Psoas muscle (tissue), 8 donors: ENCODE results near the gene GIPC2. TPM values are rescaled to one million over a fixed set of nuclear protein-coding genes. Genes with fewer than 3 reads are reported as not detected.

Source experiments
- ATAC-seq, 4 donors: fragments of 200-7000 bp; cut with Tn5 transposase; one replicate each; pipeline ENCODE4 v1.9.1; 2020; ENCODE audit warnings: moderate library complexity in 3 of 4, mild to moderate bottlenecking in 2 of 4
- DNase-seq, 2 donors: peaks; one replicate each; pipeline ENCODE4 v3.0.0-alpha.2; 2020
- H3K27ac ChIP-seq: fragments of 200-600 bp; one replicate; pipeline ENCODE4 v1.8.0; 2022
- H3K27me3 ChIP-seq, 3 donors: fragments of 200-600 bp in 1 of 3; one replicate each; pipeline versions ENCODE4 v1.6.1 to v1.8.0; 2013 to 2022; ENCODE audit warnings: low read length in 2 of 3, mild to moderate bottlenecking in 2 of 3, moderate library complexity in 1 of 3; ENCODE audit not compliant: insufficient read depth in 3 of 3
- H3K36me3 ChIP-seq, 2 donors: fragments of 200-600 bp in 1 of 2; one replicate each; pipeline versions ENCODE4 v1.6.1 to v1.8.0; 2013 to 2022; ENCODE audit warnings: low read depth in 1 of 2, mild to moderate bottlenecking in 1 of 2, moderate library complexity in 1 of 2; ENCODE audit not compliant: insufficient read depth in 1 of 2
- H3K4me1 ChIP-seq: fragments of 200-600 bp; one replicate; pipeline ENCODE4 v1.8.0; 2022
- H3K4me3 ChIP-seq: fragments of 200-600 bp; one replicate; pipeline ENCODE4 v1.8.0; 2022; ENCODE audit warnings: mild to moderate bottlenecking
- H3K9me3 ChIP-seq: fragments of 200-600 bp; one replicate; pipeline ENCODE4 v1.8.0; 2022
- WGBS, 3 donors: extraction: QIAGEN DNeasy Blood & Tissue Kit; methylation state at CpG; one replicate each; pipeline versions ENCODE4 v1.1.6 to v1.1.7; 2013; 5-methylcytosine and 5-hydroxymethylcytosine counted together
- intact Hi-C, 2 donors: fragments of 100-400 bp; cut with DNase I; formaldehyde crosslinking; loops; one replicate each; pipeline versions ENCODE4 v1.11.0 to v1.14.2; 2022
- polyA plus RNA-seq, 3 donors: library from polyadenylated mRNA; stranded (reverse); fragments of 200-250 nt; gene quantifications; one replicate each; pipeline ENCODE4 v1.2.3, GENCODE V29; 2013
- total RNA-seq, 4 donors: library from RNA; stranded (reverse); fragmentation: NEBNext Ultra II Directional in 2 of 4; extraction: Animal tissue kit (Norgen Biotek cat#: 25700) in 2 of 4; gene quantifications; one replicate each; pipeline versions ENCODE4 v1.2.1 to v1.2.4, GENCODE V29; 2021 to 2023
- TF ChIP-seq, protein P1 (sequence below): fragments of 200-600 bp; IDR thresholded peaks from one replicate; pipeline ENCODE4 v1.8.0; 2022; ENCODE audit warnings: antibody characterized with exemption
- donor health status: healthy with polysubstance abuse.
- donor health status: DM: no; HTN: no; CAD: no; lungs with moderate emphysema.
- donor health status: Bipolar disorder and iron deficiency.
- donor health status: healthy.
- donor health status: DM: yes; HTN: yes; CAD: no.
- donor health status: DM: no; HTN: no; CAD: no.
- donor health status: DM: no; HTN: no; CAD: no.
- donor health status: DM: yes; HTN: yes; CAD: no.

GIPC2 gene
- total and polyA plus RNA-seq, 7 donors: 0.68 to 1.6 (median 1.2) TPM

DNA sequence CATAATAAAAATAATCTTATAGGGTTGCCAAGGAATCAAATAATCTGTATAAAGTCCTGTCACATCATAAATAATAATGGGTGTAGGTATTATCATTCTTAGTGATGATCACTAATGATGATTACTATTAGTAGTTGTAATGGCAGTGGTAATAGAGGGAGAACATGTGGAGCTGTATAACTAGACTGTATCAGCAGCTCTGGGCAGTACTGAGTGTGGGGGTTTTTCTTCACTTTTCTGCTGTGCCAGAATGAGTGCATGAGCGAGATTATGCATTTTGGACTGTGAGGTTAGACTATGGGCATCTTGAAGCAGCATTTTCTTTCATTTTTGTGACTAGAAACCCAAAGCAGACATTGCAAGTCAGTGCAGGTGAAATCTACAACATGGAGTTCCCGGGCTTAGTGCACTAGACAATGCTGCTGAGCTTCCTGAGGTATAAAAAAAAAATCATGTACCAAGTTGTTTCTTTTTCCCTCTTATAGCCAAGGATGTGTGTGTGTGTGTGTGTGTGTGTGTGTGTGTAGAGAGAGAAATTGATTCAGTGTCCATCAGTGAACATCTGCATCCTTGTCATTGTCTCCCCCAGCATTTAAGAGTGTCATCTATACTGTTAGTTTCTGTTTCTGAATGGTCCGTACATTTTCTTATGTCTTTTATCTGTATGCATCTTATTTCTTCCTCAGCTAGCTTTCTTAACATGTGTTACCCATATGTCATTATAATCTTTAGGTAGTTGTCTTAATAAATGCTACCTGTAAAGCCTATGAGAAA lies 86.6 kb downstream of the GIPC2 start:
- Histone ChIP-seq H3K27me3 (no peaks in the 10 kb centered on the region), H3K4me1 (no peaks in the 10 kb centered on the region), H3K9me3 (no peaks in the 10 kb centered on the region), H3K27ac (no peak overlapping the region), H3K4me3 (no peak overlapping the region), H3K36me3 (no peaks in the 10 kb centered on the region)
- no peak for DNase-seq
- intact Hi-C loops: no loop called here
- ATAC-seq: no peak
- WGBS, 3 donors: 79 to 82% (median 82%) methylated on average over 3 of the region's 3 CpGs
- TF ChIP-seq, protein P1, sequence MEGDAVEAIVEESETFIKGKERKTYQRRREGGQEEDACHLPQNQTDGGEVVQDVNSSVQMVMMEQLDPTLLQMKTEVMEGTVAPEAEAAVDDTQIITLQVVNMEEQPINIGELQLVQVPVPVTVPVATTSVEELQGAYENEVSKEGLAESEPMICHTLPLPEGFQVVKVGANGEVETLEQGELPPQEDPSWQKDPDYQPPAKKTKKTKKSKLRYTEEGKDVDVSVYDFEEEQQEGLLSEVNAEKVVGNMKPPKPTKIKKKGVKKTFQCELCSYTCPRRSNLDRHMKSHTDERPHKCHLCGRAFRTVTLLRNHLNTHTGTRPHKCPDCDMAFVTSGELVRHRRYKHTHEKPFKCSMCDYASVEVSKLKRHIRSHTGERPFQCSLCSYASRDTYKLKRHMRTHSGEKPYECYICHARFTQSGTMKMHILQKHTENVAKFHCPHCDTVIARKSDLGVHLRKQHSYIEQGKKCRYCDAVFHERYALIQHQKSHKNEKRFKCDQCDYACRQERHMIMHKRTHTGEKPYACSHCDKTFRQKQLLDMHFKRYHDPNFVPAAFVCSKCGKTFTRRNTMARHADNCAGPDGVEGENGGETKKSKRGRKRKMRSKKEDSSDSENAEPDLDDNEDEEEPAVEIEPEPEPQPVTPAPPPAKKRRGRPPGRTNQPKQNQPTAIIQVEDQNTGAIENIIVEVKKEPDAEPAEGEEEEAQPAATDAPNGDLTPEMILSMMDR: no peak

DNA sequence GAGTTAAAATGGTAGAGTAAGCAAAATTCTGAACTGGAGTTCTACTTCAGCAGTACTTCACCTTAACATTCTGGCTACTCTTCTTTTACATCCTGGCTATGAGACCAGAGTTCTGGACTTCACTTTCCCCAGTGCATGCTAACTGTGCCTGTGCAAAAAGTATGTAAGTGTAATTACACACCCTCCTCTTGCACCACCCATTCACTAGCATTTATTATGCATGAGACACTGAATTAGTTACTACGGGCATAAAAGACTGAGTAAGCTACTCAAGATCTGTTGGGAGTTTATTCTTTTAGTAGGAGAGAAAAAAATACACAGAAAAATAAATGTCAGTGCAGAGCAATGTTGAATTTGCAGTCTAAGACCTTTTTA lies 87.2 kb downstream of the GIPC2 start:
- Histone ChIP-seq H3K27me3 (no peaks in the 10 kb centered on the region), H3K9me3 (no peaks in the 10 kb centered on the region), H3K4me1 (no peaks in the 10 kb centered on the region), H3K36me3 (no peaks in the 10 kb centered on the region), H3K27ac (no peak overlapping the region), H3K4me3 (no peak overlapping the region)
- TF ChIP-seq, protein P1: no peak
- no peak for DNase-seq
- intact Hi-C loops: no loop called here
- WGBS, 3 donors: 34 to 65% (median 46%) methylated on average over 1 of the region's 1 CpG
- no peak for ATAC-seq

DNA sequence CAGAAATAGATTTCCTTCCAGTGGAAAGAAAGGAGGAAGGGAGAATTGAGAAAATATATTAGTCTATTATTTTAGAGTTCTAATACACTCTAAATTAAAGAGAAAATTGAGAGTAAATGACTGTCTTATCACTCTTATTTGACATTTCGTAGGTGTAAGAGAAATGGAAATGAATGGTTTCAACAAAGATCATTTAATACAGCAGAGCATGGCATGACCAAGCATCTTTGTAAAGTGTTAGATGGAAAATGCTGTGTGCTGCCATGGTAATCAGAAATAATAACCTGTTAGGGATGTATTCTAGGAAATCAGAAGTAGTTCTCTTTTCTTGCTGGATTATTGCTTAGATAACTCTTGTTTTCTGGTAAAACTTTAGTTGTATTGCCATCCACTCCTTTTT lies 90.9 kb downstream of the GIPC2 start:
- Histone ChIP-seq H3K27ac (no peak overlapping the region), H3K4me3 (no peak overlapping the region), H3K27me3 (no peaks in the 10 kb centered on the region), H3K36me3 (no peaks in the 10 kb centered on the region), H3K9me3 (no peaks in the 10 kb centered on the region), H3K4me1 (no peaks in the 10 kb centered on the region)
- TF ChIP-seq, protein P1: no peak
- intact Hi-C loops: no loop called here
- no peak for DNase-seq
- ATAC-seq: no peak
- WGBS, 3 donors: 85 to 94% (median 86%) methylated on average over 1 of the region's 1 CpG

DNA sequence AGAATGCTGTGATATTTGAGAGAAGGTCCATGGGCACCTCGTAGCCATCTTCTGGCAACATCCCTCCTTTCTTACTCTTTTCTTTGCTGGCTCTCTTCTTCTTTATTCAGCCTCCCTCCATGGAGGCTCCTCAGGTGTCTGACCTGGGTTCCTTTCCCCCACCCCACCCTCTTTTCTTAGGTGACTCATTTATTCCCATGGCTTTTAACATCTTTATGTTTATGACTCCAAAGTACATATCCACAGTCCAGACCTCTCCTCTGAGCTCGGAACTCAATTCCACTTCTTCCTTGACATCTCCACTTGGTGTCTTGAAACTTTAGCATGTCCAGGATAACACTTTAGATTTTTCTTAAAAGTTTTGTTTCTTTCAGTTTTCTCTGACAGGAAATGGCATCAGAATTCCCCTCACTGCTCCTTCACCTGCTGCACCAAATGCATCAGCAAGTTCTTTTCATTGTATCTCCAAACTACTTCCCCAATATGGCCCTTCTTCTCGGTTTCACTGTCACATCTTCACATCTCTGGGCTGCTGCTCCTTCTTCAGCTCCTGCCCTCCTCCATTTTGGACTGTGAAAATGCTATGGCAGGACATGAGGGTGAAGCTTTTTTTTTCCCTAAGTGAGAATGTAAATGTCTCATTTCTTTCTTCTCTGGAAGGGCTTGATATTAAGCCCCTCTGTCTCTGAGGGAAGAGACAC lies 95.9 kb downstream of the GIPC2 start:
- intact Hi-C loops: loop anchor here (5.0 to 10.0 kb wide), 2 partner anchors 466 to 473 kb away; no protein-coding TSS in a partner anchor
- Histone ChIP-seq H3K4me3 (no peak overlapping the region), H3K36me3 (no peaks in the 10 kb centered on the region), H3K4me1 (no peaks in the 10 kb centered on the region), H3K27ac (no peak overlapping the region), H3K27me3 (no peaks in the 10 kb centered on the region), H3K9me3 (no peaks in the 10 kb centered on the region)
- ATAC-seq (no peak), DNase-seq (no peak)
- WGBS, 3 donors: 82 to 91% (median 87%) methylated on average over 3 of the region's 3 CpGs
- TF ChIP-seq, protein P1: no peak
